ENCODE data around the gene CCDC68. TPM values are rescaled to one million over a fixed set of nuclear protein-coding genes. Genes with fewer than 3 reads are reported as not detected.

The CCDC68 gene
- total and polyA plus RNA-seq, 4 donors, result 3.3 to 38.6 (median 9.1) TPM

- H3K4me3 ChIP-seq (ENCODE audit: low read depth, low read length), result no peak overlapping the region
- H3K27ac ChIP-seq (ENCODE audit: low read depth, low read length), result no peak overlapping the region
- no peaks in the 10 kb centered on the region for H3K9me3 ChIP-seq (ENCODE audit: control insufficient read depth, insufficient read depth, low read length)
- H3K27me3 ChIP-seq (ENCODE audit: control insufficient read depth, insufficient read depth, low read length), result no peaks in the 10 kb centered on the region
- no peaks in the 10 kb centered on the region for H3K4me1 ChIP-seq (ENCODE audit: control insufficient read depth, insufficient read depth, low read length)
- peak in 1 of 6 donors; percentile 22 for DNase-seq (ENCODE audit: low read depth in 4 of 6, low spot score in 6 of 6)
- WGBS (ENCODE audit: insufficient coverage), result 78% methylated on average over 6 of the region's 6 CpGs
- no peaks in the 10 kb centered on the region for H3K36me3 ChIP-seq (ENCODE audit: control insufficient read depth, insufficient read depth, low read length)
Observed at GRCh38 chr18:54910161-54910919, 48.9 kb downstream of the CCDC68 start.

GRCh38 chr18:54909538-54909937, 49.7 kb downstream of the CCDC68 start:
- no peaks in the 10 kb centered on the region for H3K27me3 ChIP-seq (ENCODE audit: control insufficient read depth, insufficient read depth, low read length)
- H3K9me3 ChIP-seq (ENCODE audit: control insufficient read depth, insufficient read depth, low read length), result no peaks in the 10 kb centered on the region
- 88% methylated on average over 10 of the region's 11 CpGs for WGBS (ENCODE audit: insufficient coverage)
- H3K27ac ChIP-seq (ENCODE audit: low read depth, low read length), result no peak overlapping the region
- no peaks in the 10 kb centered on the region for H3K4me1 ChIP-seq (ENCODE audit: control insufficient read depth, insufficient read depth, low read length)
- no peak overlapping the region for H3K4me3 ChIP-seq (ENCODE audit: low read depth, low read length)
- no peaks in the 10 kb centered on the region for H3K36me3 ChIP-seq (ENCODE audit: control insufficient read depth, insufficient read depth, low read length)
- no peak for DNase-seq (ENCODE audit: low read depth in 4 of 6, low spot score in 6 of 6)

GRCh38 chr18:54906331-54907185, 52.7 kb downstream of the CCDC68 start:
- Histone ChIP-seq H3K27ac (ENCODE audit: low read depth, low read length) (no peak overlapping the region), H3K4me1 (ENCODE audit: control insufficient read depth, insufficient read depth, low read length) (no peaks in the 10 kb centered on the region), H3K9me3 (ENCODE audit: control insufficient read depth, insufficient read depth, low read length) (no peaks in the 10 kb centered on the region), H3K27me3 (ENCODE audit: control insufficient read depth, insufficient read depth, low read length) (no peaks in the 10 kb centered on the region), H3K4me3 (ENCODE audit: low read depth, low read length) (no peak overlapping the region), H3K36me3 (ENCODE audit: control insufficient read depth, insufficient read depth, low read length) (no peaks in the 10 kb centered on the region)
- no peak for DNase-seq (ENCODE audit: low read depth in 4 of 6, low spot score in 6 of 6)
- WGBS (ENCODE audit: insufficient coverage), result 90% methylated on average over 2 of the region's 6 CpGs

GRCh38 chr18:54905629-54906028, 53.6 kb downstream of the CCDC68 start:
- Histone ChIP-seq H3K4me1 (ENCODE audit: control insufficient read depth, insufficient read depth, low read length) (no peaks in the 10 kb centered on the region), H3K9me3 (ENCODE audit: control insufficient read depth, insufficient read depth, low read length) (no peaks in the 10 kb centered on the region), H3K4me3 (ENCODE audit: low read depth, low read length) (no peak overlapping the region), H3K27ac (ENCODE audit: low read depth, low read length) (no peak overlapping the region), H3K27me3 (ENCODE audit: control insufficient read depth, insufficient read depth, low read length) (no peaks in the 10 kb centered on the region), H3K36me3 (ENCODE audit: control insufficient read depth, insufficient read depth, low read length) (no peaks in the 10 kb centered on the region)
- WGBS (ENCODE audit: insufficient coverage), result 100% methylated on average over 1 of the region's 5 CpGs
- no peak for DNase-seq (ENCODE audit: low read depth in 4 of 6, low spot score in 6 of 6)

GRCh38 chr18:54904581-54904980, 54.7 kb downstream of the CCDC68 start:
- no peaks in the 10 kb centered on the region for H3K27me3 ChIP-seq (ENCODE audit: control insufficient read depth, insufficient read depth, low read length)
- no peaks in the 10 kb centered on the region for H3K9me3 ChIP-seq (ENCODE audit: control insufficient read depth, insufficient read depth, low read length)
- H3K4me1 ChIP-seq (ENCODE audit: control insufficient read depth, insufficient read depth, low read length), result no peaks in the 10 kb centered on the region
- H3K36me3 ChIP-seq (ENCODE audit: control insufficient read depth, insufficient read depth, low read length), result no peaks in the 10 kb centered on the region
- no peak overlapping the region for H3K4me3 ChIP-seq (ENCODE audit: low read depth, low read length)
- no peak overlapping the region for H3K27ac ChIP-seq (ENCODE audit: low read depth, low read length)
- WGBS (ENCODE audit: insufficient coverage), result 80% methylated on average over 1 of the region's 2 CpGs
- no peak for DNase-seq (ENCODE audit: low read depth in 4 of 6, low spot score in 6 of 6)

- H3K4me1 ChIP-seq (ENCODE audit: control insufficient read depth, insufficient read depth, low read length), result no peaks in the 10 kb centered on the region
Observed at GRCh38 chr18:54900290-54900689, 59.0 kb downstream of the CCDC68 start.

GRCh38 chr18:54899500-54899899, 59.8 kb downstream of the CCDC68 start:
- Histone ChIP-seq H3K27ac (ENCODE audit: low read depth, low read length) (no peak overlapping the region), H3K36me3 (ENCODE audit: control insufficient read depth, insufficient read depth, low read length) (no peaks in the 10 kb centered on the region), H3K4me1 (ENCODE audit: control insufficient read depth, insufficient read depth, low read length) (no peaks in the 10 kb centered on the region), H3K9me3 (ENCODE audit: control insufficient read depth, insufficient read depth, low read length) (no peaks in the 10 kb centered on the region), H3K4me3 (ENCODE audit: low read depth, low read length) (no peak overlapping the region), H3K27me3 (ENCODE audit: control insufficient read depth, insufficient read depth, low read length) (no peaks in the 10 kb centered on the region)
- no peak for DNase-seq (ENCODE audit: low read depth in 4 of 6, low spot score in 6 of 6)

More at GRCh38 chr18:54900290-54900689, 59.0 kb downstream of the CCDC68 start:
- H3K9me3 ChIP-seq (ENCODE audit: control insufficient read depth, insufficient read depth, low read length), result no peaks in the 10 kb centered on the region
- H3K27me3 ChIP-seq (ENCODE audit: control insufficient read depth, insufficient read depth, low read length), result no peaks in the 10 kb centered on the region
- no peak for DNase-seq (ENCODE audit: low read depth in 4 of 6, low spot score in 6 of 6)
- no peaks in the 10 kb centered on the region for H3K36me3 ChIP-seq (ENCODE audit: control insufficient read depth, insufficient read depth, low read length)
- no peak overlapping the region for H3K27ac ChIP-seq (ENCODE audit: low read depth, low read length)
- WGBS (ENCODE audit: insufficient coverage), result 89% methylated on average over 2 of the region's 2 CpGs
- no peak overlapping the region for H3K4me3 ChIP-seq (ENCODE audit: low read depth, low read length)

GRCh38 chr18:54888933-54889332, 70.3 kb downstream of the CCDC68 start:
- Histone ChIP-seq H3K27ac (ENCODE audit: low read depth, low read length) (no peak overlapping the region), H3K4me3 (ENCODE audit: low read depth, low read length) (no peak overlapping the region), H3K36me3 (ENCODE audit: control insufficient read depth, insufficient read depth, low read length) (no peaks in the 10 kb centered on the region), H3K9me3 (ENCODE audit: control insufficient read depth, insufficient read depth, low read length) (no peaks in the 10 kb centered on the region), H3K4me1 (ENCODE audit: control insufficient read depth, insufficient read depth, low read length) (no peaks in the 10 kb centered on the region), H3K27me3 (ENCODE audit: control insufficient read depth, insufficient read depth, low read length) (no peaks in the 10 kb centered on the region)
- DNase-seq (ENCODE audit: low read depth in 4 of 6, low spot score in 6 of 6), result no peak
- 100% methylated on average over 2 of the region's 2 CpGs for WGBS (ENCODE audit: insufficient coverage)

- no peaks in the 10 kb centered on the region for H3K36me3 ChIP-seq (ENCODE audit: control insufficient read depth, insufficient read depth, low read length)
- no peaks in the 10 kb centered on the region for H3K27me3 ChIP-seq (ENCODE audit: control insufficient read depth, insufficient read depth, low read length)
- no CpG with 5 or more reads among the region's 2 CpGs for WGBS (ENCODE audit: insufficient coverage)
- no peak for DNase-seq (ENCODE audit: low read depth in 4 of 6, low spot score in 6 of 6)
- no peaks in the 10 kb centered on the region for H3K4me1 ChIP-seq (ENCODE audit: control insufficient read depth, insufficient read depth, low read length)
- H3K27ac ChIP-seq (ENCODE audit: low read depth, low read length), result no peak overlapping the region
- H3K4me3 ChIP-seq (ENCODE audit: low read depth, low read length), result no peak overlapping the region
- H3K9me3 ChIP-seq (ENCODE audit: control insufficient read depth, insufficient read depth, low read length), result no peaks in the 10 kb centered on the region
Observed at GRCh38 chr18:54888378-54888777, 70.9 kb downstream of the CCDC68 start.
